GM19452 (cell line): ENCODE measurements around the gene TRIM7.

Source experiments
- ATAC-seq: cut with Tn5 transposase; IDR thresholded peaks from one replicate; pipeline ENCODE4 v1.9.1; 2021; ENCODE audit not compliant: unreplicated experiment

TRIM7 gene

GRCh38 chr5:181204826-181205760, at the start of gene TRIM7:
TSS of gene TRIM7 (minus strand) at chr5:181205196. CDS start at chr5:181205110, 86 bp downstream.
- no peak for ATAC-seq

GRCh38 chr5:181248277-181248676, 43.3 kb upstream of the TRIM7 start:
- no peak for ATAC-seq

GRCh38 chr5:181246276-181247049, 41.5 kb upstream of the TRIM7 start:
- peak; percentile 40 for ATAC-seq

GRCh38 chr5:181245427-181246275, 40.7 kb upstream of the TRIM7 start:
- peak; percentile 1 for ATAC-seq

- ATAC-seq, result peak; percentile 63
Observed at GRCh38 chr5:181243564-181244343, 38.8 kb upstream of the TRIM7 start, which contains the start of gene RACK1. TSS of gene RACK1 (minus strand) at chr5:181243906. CDS start at chr5:181243800, 106 bp downstream.

- no peak for ATAC-seq
Observed at GRCh38 chr5:181243018-181243563, 38.1 kb upstream of the TRIM7 start.

GRCh38 chr5:181242031-181242451, 37.0 kb upstream of the TRIM7 start:
- ATAC-seq, result no peak

DNA sequence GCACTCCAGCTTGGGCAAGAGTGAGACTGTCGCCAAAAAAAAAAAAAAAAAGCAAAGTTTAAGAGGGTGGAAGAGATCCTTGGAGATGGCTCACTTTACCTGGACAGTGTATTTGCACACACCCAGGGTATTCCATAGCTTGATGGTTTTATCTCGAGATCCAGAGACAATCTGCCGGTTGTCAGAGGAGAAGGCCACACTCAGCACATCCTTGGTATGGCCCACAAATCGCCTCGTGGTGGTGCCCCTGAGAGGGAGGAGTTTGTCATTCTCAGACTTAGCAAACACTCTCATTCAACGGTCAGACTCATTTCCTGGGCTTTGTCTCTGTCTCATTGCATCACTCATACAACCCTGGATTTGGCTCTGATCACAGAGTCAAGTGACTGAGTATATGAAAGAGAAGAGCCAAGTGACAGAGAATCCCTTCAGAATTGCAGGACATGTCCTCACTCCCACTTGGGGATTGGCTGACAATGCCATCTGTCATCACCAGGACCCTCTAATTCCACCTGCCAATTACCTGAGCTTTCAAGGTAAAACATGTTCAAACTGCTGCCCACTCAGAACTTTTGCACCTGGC, 36.5 kb upstream of the TRIM7 start:
- no peak for ATAC-seq

GRCh38 chr5:181239062-181239663, 34.2 kb upstream of the TRIM7 start:
- no peak for ATAC-seq

DNA sequence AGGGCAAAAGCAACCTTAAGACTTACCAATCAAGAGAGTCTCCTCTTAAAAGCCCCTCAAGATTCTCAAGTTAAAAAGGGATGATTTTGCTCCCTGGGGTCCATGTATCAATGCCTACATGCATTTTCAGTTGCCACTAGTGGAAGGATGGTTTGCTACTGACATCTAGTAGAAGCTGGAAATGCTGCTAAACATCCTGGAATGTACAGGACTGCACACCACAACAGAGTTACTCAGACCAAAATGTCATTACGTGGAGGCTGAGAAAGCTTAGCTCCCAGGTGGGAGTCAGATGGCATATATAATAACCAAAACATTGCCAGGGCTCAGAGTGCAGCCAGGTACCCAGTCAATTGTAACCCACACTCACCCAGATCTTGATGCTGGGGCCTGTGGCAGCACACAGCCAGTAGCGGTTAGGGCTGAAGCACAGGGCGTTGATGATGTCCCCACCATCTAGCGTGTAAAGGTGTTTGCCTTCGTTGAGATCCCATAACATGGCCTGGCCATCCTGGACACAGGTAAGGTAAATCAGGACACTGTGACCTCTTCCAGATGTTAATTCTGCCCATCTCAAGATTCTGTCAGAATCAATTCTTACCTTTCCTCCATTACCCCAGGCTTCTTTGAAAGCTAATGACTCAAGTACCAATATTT, 32.9 kb upstream of the TRIM7 start:
- ATAC-seq, result no peak

- ATAC-seq, result no peak
Observed at GRCh38 chr5:181236954-181237641, 32.1 kb upstream of the TRIM7 start.

GRCh38 chr5:181236471-181236870, 31.5 kb upstream of the TRIM7 start:
- ATAC-seq, result no peak

- no peak for ATAC-seq
Observed at GRCh38 chr5:181235689-181236366, 30.8 kb upstream of the TRIM7 start.

- no peak for ATAC-seq
Observed at GRCh38 chr5:181235323-181235688, 30.3 kb upstream of the TRIM7 start.

DNA sequence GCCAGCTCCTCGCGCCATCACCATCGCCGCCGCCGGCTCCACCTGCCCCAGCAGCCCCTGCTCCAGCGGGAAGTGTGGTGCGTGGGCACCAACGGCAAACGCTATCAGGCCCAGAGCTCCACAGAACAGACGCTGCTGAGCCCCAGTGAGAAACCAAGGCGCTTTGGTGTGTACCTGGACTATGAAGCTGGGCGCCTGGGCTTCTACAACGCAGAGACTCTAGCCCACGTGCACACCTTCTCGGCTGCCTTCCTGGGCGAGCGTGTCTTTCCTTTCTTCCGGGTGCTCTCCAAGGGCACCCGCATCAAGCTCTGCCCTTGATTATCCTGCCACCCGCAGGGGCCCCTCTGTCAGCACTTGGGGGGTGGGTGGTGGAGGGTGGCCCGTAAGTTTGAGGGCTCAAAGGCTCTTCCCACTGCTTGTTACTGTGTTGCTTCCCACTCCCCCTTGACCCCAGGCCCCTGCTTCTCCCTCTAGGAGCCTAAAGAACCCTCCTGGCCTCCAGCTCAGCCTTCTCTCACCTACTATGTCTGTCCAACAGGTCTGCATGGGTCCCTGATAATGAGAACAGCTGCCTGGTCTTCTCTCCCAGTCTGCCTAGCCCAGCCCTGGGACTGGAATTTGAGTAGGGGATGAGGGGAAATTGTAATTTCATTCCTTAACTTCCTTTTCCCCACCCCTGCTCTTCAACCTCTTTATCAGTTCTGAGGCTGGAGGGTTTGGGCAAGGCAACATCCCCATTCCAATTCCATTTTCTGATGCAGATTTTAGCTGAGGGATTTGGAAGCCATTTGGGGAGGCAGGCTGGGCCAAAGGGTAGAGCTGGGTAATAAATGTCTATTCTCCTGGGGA, 29.7 kb upstream of the TRIM7 start:
- no peak for ATAC-seq

DNA sequence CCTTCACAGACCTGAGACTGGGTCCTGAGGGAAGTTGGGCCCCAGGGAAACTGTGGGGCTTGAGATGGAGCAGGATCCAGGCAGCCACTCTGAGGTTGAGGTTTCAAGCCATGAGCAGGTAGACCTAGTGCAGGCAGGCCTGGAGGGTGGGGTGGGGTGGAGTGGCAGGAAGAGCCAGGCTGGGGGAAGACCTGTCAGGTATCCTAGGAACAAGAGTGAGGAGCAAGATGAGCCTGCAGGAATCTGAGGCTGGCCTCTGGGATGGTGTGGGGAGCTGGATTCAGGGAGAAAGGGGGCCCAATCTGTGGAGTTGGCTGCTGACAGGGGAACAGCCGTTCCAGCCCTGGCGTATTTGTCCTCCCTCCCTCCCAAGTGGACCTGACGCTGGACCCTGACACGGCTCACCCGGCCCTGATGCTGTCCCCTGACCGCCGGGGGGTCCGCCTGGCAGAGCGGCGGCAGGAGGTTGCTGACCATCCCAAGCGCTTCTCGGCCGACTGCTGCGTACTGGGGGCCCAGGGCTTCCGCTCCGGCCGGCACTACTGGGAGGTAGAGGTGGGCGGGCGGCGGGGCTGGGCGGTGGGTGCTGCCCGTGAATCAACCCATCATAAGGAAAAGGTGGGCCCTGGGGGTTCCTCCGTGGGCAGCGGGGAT, 28.9 kb upstream of the TRIM7 start:
- no peak for ATAC-seq
